Activated CD4-positive, alpha-beta T cell treated with anti-CD3 and anti-CD28 coated beads, Interleukin-2, amount 50 U/mL, for 16 hours (primary cell): ENCODE measurements around the gene SLC25A1.

Experiments used
- DNase-seq: peaks from one replicate; pipeline ENCODE4 v3.0.0-alpha.2; 2020

SLC25A1 gene

GRCh38 chr22:19134874-19135273 is 43.7 kb downstream of the SLC25A1 start:
- DNase-seq: no peak

GRCh38 chr22:19134176-19134831 is 44.2 kb downstream of the SLC25A1 start:
- DNase-seq: no peak

GRCh38 chr22:19133561-19133960 is 45.0 kb downstream of the SLC25A1 start:
- DNase-seq: no peak

- no peak for DNase-seq
Measured at GRCh38 chr22:19132693-19133400, 45.7 kb downstream of the SLC25A1 start.

GRCh38 chr22:19132153-19132552 is 46.4 kb downstream of the SLC25A1 start:
- no peak for DNase-seq

GRCh38 chr22:19131685-19132015 is 46.9 kb downstream of the SLC25A1 start:
- DNase-seq: no peak

GRCh38 chr22:19130959-19131684 is 47.4 kb downstream of the SLC25A1 start, which contains the start of gene TSSK2:
TSS of gene TSSK2 (plus strand) at chr22:19131308. CDS start at chr22:19131400, 92 bp downstream.
- no peak for DNase-seq

GRCh38 chr22:19129871-19130270 is 48.7 kb downstream of the SLC25A1 start:
- no peak for DNase-seq

- no peak for DNase-seq
Measured at GRCh38 chr22:19128946-19129727, 49.4 kb downstream of the SLC25A1 start.

GRCh38 chr22:19128009-19128401 is 50.5 kb downstream of the SLC25A1 start:
- no peak for DNase-seq

GRCh38 chr22:19127329-19128008 is 51.1 kb downstream of the SLC25A1 start:
- DNase-seq: no peak

GRCh38 chr22:19126309-19127273 is 51.9 kb downstream of the SLC25A1 start:
- no peak for DNase-seq
